SK-N-SH treated with all-trans-retinoic acid at 6 μM for 48 hours (cell line): ENCODE results near the gene GOLGA6A.

Experiments used
- ATAC-seq: fragments of 200-7000 bp; cut with Tn5 transposase; 3 replicates; pipeline ENCODE4 v1.9.1; 2020; ENCODE audit warnings: mild to moderate bottlenecking, moderate library complexity
- ARNTL ChIP-seq: fragments of 450-650 bp; formaldehyde crosslinking; IDR thresholded peaks from 2 replicates; pipeline ENCODE4 v1.5.0; 2020; ENCODE audit warnings: low read depth, mild to moderate bottlenecking, moderate library complexity, borderline replicate concordance
- BACH2 ChIP-seq: fragments of 250-450 bp; sonication (Bioruptor Pico); IDR thresholded peaks from 2 replicates; pipeline ENCODE4 v1.9.0; 2021; ENCODE audit warnings: mild to moderate bottlenecking, borderline replicate concordance
- CSDC2 ChIP-seq: fragments of 250-450 bp; sonication (Bioruptor Pico); IDR thresholded peaks from 2 replicates; pipeline ENCODE4 v1.5.0; 2020; ENCODE audit warnings: mild to moderate bottlenecking, moderate library complexity
- ESRRG ChIP-seq: fragments of 250-450 bp; sonication (Bioruptor Pico); IDR thresholded peaks from 2 replicates; pipeline ENCODE4 v1.6.1; 2021; ENCODE audit warnings: mild to moderate bottlenecking
- GLIS3 ChIP-seq: fragments of 250-450 bp; sonication (Bioruptor Pico); IDR thresholded peaks from 2 replicates; pipeline ENCODE4 v1.5.0; 2020; ENCODE audit warnings: mild to moderate bottlenecking, moderate library complexity
- OSR1 ChIP-seq: fragments of 250-450 bp; sonication (Bioruptor Pico); IDR thresholded peaks from 2 replicates; pipeline ENCODE4 v1.8.0; 2022; ENCODE audit warnings: moderate library complexity, mild to moderate bottlenecking, inconsistent platforms
- PPARA ChIP-seq: fragments of 250-450 bp; sonication (Bioruptor Pico); IDR thresholded peaks from 2 replicates; pipeline ENCODE4 v1.5.0; 2020; ENCODE audit warnings: mild to moderate bottlenecking, borderline replicate concordance
- SNAI2 ChIP-seq: fragments of 250-450 bp; sonication (Bioruptor Pico); IDR thresholded peaks from 2 replicates; pipeline ENCODE4 v1.5.0; 2020; ENCODE audit warnings: mild to moderate bottlenecking, moderate library complexity
- TCF4 ChIP-seq: fragments of 250-450 bp; sonication (Bioruptor Pico); IDR thresholded peaks from 2 replicates; pipeline ENCODE4 v1.8.0; 2021; ENCODE audit warnings: mild to moderate bottlenecking, moderate library complexity, borderline replicate concordance
- TOX ChIP-seq: fragments of 250-450 bp; sonication (Bioruptor Pico); IDR thresholded peaks from 2 replicates; pipeline ENCODE4 v1.8.0; 2021; ENCODE audit warnings: mild to moderate bottlenecking, moderate library complexity, borderline replicate concordance
- ZC3H10 ChIP-seq: fragments of 250-450 bp; sonication (Bioruptor Pico); IDR thresholded peaks from 2 replicates; pipeline ENCODE4 v1.5.1; 2021; ENCODE audit warnings: mild to moderate bottlenecking, moderate library complexity
- ZFP3 ChIP-seq: fragments of 250-450 bp; sonication (Bioruptor Pico); IDR thresholded peaks from 2 replicates; pipeline ENCODE4 v1.5.0; 2020; ENCODE audit warnings: mild to moderate bottlenecking, moderate library complexity
- ZFP30 ChIP-seq: fragments of 450-650 bp; formaldehyde crosslinking; IDR thresholded peaks from 2 replicates; pipeline ENCODE4 v1.5.0; 2022; ENCODE audit warnings: mild to moderate bottlenecking, moderate library complexity
- ZNF565 ChIP-seq: fragments of 450-650 bp; formaldehyde crosslinking; conservative IDR thresholded peaks from 2 replicates; pipeline ENCODE4 v1.5.0; 2020; ENCODE audit warnings: low read depth, mild to moderate bottlenecking, moderate library complexity
- ZNF70 ChIP-seq: fragments of 450-650 bp; formaldehyde crosslinking; IDR thresholded peaks from 2 replicates; pipeline ENCODE4 v1.5.0; 2020; ENCODE audit warnings: mild to moderate bottlenecking, moderate library complexity
- ZNF8 ChIP-seq: fragments of 450-650 bp; formaldehyde crosslinking; IDR thresholded peaks from 2 replicates; pipeline ENCODE4 v1.5.0; 2020; ENCODE audit warnings: mild to moderate bottlenecking, moderate library complexity
- TF ChIP-seq, protein P1 (sequence below): fragments of 250-450 bp; sonication (Bioruptor Pico); IDR thresholded peaks from 2 replicates; pipeline ENCODE4 v1.8.0; 2021; ENCODE audit warnings: low read depth, mild to moderate bottlenecking, moderate library complexity, borderline replicate concordance
- TF ChIP-seq, protein P2 (sequence below): fragments of 250-450 bp; sonication (Bioruptor Pico); IDR thresholded peaks from 2 replicates; pipeline ENCODE4 v1.5.1; 2020; ENCODE audit warnings: low read depth, mild to moderate bottlenecking, moderate library complexity
- TF ChIP-seq, protein P3 (sequence below): fragments of 250-450 bp; sonication (Bioruptor Pico); IDR thresholded peaks from 2 replicates; pipeline ENCODE4 v1.5.0; 2020; ENCODE audit warnings: mild to moderate bottlenecking, moderate library complexity
- TF ChIP-seq, protein P4 (sequence below): fragments of 250-450 bp; sonication (Bioruptor Pico); IDR thresholded peaks from 2 replicates; pipeline ENCODE4 v1.5.1; 2021; ENCODE audit warnings: mild to moderate bottlenecking, moderate library complexity
- TF ChIP-seq, protein P5 (sequence below): fragments of 250-450 bp; sonication (Bioruptor Pico); IDR thresholded peaks from 2 replicates; pipeline ENCODE4 v1.8.0; 2020; ENCODE audit warnings: mild to moderate bottlenecking, moderate library complexity, borderline replicate concordance

Gene GOLGA6A

DNA sequence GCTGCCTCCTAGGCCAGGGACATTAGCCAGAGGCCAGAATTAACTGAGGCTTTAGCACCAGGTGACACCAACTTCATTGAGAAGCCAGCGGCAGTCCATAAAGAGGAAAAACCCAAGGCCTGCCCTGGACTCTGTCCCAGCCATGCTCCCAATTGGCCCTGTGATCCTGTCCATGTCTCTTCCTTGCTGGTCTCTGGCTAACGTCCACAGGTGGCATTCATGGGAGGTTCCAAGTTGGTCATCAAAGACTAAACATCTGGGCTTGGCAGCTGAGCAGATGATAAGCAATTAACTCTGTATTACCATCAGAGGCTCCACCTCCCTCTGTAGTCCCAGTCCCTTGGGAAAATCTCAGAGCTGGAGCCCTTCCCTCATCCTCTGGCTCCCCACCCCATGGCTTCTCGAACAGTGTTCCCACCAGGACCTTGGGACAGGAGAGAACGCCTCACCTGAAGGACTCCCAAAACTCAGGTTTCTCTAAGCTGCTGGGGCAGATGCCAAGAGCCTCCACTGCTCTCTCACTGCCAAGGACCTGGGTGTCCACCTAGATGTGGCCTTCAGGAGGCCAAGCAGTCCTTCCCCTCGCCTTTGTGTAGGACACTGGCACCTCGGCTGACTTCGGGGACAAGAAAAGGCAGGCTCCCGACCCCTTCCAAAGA is 40.4 kb downstream of the GOLGA6A start:
- TF ChIP-seq, protein P1, sequence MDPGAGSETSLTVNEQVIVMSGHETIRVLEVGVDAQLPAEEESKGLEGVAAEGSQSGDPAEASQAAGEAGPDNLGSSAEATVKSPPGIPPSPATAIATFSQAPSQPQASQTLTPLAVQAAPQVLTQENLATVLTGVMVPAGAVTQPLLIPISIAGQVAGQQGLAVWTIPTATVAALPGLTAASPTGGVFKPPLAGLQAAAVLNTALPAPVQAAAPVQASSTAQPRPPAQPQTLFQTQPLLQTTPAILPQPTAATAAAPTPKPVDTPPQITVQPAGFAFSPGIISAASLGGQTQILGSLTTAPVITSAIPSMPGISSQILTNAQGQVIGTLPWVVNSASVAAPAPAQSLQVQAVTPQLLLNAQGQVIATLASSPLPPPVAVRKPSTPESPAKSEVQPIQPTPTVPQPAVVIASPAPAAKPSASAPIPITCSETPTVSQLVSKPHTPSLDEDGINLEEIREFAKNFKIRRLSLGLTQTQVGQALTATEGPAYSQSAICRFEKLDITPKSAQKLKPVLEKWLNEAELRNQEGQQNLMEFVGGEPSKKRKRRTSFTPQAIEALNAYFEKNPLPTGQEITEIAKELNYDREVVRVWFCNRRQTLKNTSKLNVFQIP = no peak
- TF ChIP-seq ESRRG (no peak), OSR1 (no peak), SNAI2 (no peak), TCF4 (no peak), ZNF8 (CRISPR knock-in tag) (no peak), TOX (CRISPR knock-in tag) (no peak), ZFP3 (CRISPR knock-in tag) (no peak), ARNTL (CRISPR knock-in tag) (no peak)
- TF ChIP-seq, protein P2, sequence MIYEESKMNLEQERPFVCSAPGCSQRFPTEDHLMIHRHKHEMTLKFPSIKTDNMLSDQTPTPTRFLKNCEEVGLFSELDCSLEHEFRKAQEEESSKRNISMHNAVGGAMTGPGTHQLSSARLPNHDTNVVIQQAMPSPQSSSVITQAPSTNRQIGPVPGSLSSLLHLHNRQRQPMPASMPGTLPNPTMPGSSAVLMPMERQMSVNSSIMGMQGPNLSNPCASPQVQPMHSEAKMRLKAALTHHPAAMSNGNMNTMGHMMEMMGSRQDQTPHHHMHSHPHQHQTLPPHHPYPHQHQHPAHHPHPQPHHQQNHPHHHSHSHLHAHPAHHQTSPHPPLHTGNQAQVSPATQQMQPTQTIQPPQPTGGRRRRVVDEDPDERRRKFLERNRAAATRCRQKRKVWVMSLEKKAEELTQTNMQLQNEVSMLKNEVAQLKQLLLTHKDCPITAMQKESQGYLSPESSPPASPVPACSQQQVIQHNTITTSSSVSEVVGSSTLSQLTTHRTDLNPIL (CRISPR knock-in tag) = no peak
- ATAC-seq = no peak

DNA sequence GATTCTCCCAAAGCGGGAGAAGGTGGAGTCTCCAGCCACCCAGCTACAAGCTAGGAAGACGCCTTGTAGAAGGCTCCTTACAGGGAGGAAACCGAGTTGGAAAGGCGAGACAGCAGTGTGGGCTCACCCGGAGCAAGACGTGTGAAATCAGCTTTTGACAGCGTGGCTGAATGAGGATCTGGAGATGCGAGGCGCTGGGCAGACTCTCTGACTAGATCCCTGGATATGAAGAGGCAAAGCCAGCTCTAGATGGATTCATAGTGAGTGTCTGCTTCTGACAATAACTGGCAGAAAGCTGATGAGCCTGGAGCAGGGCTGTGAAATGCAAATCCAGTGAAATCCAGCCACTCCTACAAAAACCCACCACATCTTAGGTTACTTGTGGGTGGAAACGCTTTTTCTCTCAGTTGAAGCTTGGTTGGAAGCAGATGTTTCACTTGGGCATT is 41.0 kb downstream of the GOLGA6A start:
- TF ChIP-seq CSDC2 (CRISPR knock-in tag) (no peak), ZFP3 (CRISPR knock-in tag) (no peak), TOX (CRISPR knock-in tag) (no peak), ARNTL (CRISPR knock-in tag) (no peak), ZNF70 (CRISPR knock-in tag) (no peak), ZNF565 (CRISPR knock-in tag) (no peak), OSR1 (no peak)
- TF ChIP-seq, protein P3, sequence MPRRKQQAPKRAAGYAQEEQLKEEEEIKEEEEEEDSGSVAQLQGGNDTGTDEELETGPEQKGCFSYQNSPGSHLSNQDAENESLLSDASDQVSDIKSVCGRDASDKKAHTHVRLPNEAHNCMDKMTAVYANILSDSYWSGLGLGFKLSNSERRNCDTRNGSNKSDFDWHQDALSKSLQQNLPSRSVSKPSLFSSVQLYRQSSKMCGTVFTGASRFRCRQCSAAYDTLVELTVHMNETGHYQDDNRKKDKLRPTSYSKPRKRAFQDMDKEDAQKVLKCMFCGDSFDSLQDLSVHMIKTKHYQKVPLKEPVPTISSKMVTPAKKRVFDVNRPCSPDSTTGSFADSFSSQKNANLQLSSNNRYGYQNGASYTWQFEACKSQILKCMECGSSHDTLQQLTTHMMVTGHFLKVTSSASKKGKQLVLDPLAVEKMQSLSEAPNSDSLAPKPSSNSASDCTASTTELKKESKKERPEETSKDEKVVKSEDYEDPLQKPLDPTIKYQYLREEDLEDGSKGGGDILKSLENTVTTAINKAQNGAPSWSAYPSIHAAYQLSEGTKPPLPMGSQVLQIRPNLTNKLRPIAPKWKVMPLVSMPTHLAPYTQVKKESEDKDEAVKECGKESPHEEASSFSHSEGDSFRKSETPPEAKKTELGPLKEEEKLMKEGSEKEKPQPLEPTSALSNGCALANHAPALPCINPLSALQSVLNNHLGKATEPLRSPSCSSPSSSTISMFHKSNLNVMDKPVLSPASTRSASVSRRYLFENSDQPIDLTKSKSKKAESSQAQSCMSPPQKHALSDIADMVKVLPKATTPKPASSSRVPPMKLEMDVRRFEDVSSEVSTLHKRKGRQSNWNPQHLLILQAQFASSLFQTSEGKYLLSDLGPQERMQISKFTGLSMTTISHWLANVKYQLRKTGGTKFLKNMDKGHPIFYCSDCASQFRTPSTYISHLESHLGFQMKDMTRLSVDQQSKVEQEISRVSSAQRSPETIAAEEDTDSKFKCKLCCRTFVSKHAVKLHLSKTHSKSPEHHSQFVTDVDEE (CRISPR knock-in tag) = no peak
- TF ChIP-seq, protein P2 (CRISPR knock-in tag) = no peak
- TF ChIP-seq, protein P4, sequence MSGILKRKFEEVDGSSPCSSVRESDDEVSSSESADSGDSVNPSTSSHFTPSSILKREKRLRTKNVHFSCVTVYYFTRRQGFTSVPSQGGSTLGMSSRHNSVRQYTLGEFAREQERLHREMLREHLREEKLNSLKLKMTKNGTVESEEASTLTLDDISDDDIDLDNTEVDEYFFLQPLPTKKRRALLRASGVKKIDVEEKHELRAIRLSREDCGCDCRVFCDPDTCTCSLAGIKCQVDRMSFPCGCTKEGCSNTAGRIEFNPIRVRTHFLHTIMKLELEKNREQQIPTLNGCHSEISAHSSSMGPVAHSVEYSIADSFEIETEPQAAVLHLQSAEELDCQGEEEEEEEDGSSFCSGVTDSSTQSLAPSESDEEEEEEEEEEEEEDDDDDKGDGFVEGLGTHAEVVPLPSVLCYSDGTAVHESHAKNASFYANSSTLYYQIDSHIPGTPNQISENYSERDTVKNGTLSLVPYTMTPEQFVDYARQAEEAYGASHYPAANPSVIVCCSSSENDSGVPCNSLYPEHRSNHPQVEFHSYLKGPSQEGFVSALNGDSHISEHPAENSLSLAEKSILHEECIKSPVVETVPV (CRISPR knock-in tag) = no peak
- no peak for ATAC-seq

DNA sequence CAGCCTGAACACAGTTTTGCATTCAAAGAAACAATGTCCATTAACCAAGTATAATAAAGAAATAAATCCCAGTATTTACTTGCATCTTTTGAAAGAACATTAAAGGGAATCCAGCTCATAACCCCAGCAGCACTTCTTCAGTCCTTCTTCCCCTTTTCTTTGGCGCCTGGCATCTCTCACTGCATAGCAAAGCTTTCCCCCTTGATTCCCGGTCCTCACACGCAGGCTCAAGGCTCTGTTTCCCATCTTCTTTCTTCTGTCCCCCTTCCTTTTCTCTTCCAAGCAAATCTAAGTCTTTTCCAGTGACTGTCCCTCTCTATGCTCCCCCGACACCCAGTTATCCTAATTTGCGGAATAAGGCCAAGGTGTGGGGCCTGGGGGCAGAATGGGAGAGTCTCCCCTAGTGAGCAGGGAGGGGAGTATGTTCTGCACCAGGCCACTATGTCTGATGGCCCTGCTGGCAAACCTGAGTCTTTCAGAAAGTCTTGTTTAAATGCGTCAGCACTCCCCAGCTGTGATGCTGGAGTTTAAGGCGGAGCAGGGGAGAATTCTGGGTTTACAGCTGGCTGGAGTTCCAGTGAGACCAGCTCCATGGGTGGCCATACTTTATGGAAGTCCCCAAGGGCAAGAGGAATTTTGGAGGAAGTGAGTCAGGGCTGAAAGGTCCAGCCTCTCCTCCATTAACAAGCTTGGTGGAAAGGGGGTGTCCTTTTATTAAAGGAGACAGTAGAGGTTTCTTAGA is 42.1 kb downstream of the GOLGA6A start:
- no peak for ATAC-seq
- TF ChIP-seq ZNF70 (CRISPR knock-in tag) = no peak
- no peak for TF ChIP-seq ZC3H10
- TF ChIP-seq, protein P5, sequence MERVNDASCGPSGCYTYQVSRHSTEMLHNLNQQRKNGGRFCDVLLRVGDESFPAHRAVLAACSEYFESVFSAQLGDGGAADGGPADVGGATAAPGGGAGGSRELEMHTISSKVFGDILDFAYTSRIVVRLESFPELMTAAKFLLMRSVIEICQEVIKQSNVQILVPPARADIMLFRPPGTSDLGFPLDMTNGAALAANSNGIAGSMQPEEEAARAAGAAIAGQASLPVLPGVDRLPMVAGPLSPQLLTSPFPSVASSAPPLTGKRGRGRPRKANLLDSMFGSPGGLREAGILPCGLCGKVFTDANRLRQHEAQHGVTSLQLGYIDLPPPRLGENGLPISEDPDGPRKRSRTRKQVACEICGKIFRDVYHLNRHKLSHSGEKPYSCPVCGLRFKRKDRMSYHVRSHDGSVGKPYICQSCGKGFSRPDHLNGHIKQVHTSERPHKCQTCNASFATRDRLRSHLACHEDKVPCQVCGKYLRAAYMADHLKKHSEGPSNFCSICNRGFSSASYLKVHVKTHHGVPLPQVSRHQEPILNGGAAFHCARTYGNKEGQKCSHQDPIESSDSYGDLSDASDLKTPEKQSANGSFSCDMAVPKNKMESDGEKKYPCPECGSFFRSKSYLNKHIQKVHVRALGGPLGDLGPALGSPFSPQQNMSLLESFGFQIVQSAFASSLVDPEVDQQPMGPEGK = no peak
- TF ChIP-seq ZFP3 (CRISPR knock-in tag) = no peak
- no peak for TF ChIP-seq CSDC2 (CRISPR knock-in tag)
- no peak for TF ChIP-seq TCF4
- no peak for TF ChIP-seq PPARA (CRISPR knock-in tag)
- TF ChIP-seq ZFP30 (CRISPR knock-in tag) = no peak
- no peak for TF ChIP-seq GLIS3
- no peak for TF ChIP-seq BACH2 (CRISPR knock-in tag)
- no peak for TF ChIP-seq ARNTL (CRISPR knock-in tag)
- no peak for TF ChIP-seq TOX (CRISPR knock-in tag)
- TF ChIP-seq, protein P1 = no peak
- TF ChIP-seq, protein P4 (CRISPR knock-in tag) = no peak
